Glomerular visceral epithelial cell (primary cell): ENCODE measurements around the gene DAAM1.
A peak's percentile ranks its signal among the peaks of the same experiment; 100 is the strongest.

Experiments used
- DNase-seq: peaks from one replicate; pipeline ENCODE4 v3.0.0-alpha.2; 2016; ENCODE audit errors: extremely low spot score

Gene DAAM1

DNA sequence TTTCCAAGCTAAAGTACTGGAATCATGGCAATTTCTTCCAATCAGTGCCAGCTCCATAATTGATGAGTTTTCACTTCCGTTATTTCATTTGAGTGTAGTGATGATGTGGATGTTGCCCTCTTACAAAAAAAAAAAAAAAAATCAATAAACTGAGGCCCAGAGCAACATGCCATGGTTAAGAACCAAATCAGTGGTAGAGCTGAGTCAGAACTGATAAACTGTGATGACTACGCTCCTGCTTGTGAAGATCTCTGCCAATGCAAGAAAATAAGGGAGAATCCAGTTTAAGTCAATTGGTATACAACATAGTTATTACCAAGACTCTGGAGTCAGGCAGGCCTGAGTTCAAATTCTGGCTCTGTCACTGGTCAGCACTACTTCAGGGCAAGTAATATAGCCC, 174.0 kb downstream of the DAAM1 start:
- no peak for DNase-seq

DNA sequence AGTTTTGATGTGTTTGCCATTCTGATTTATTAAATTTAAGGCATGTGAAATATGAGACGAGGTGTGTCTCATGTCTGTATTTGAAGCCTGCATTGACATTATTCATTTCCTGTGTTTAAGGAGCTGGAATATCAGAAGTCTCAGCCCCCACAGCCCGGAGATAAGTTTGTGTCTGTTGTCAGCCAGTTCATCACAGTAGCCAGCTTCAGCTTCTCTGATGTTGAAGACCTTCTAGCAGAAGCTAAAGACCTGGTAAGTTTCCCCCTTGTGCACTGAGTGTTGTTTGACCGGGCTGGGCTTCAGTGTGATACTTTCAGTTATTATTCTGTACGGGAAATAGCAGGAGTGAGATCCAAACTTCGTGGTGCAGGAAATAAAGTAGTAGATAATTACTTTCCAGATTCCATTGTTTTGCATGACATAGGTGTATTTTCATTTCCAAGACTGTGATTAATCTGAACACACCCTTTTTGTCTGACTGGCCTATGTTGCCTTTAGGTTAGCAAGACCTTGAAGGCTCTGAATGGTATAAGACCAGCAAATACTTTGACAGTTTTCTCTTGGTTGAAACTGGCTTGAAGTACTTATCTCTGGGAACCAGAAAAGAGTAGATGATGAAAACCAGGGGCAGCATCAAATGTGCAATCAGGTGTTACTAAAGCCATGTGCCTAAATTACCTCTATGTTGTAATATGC, 175.2 kb downstream of the DAAM1 start:
- peak; percentile 17 for DNase-seq

DNA sequence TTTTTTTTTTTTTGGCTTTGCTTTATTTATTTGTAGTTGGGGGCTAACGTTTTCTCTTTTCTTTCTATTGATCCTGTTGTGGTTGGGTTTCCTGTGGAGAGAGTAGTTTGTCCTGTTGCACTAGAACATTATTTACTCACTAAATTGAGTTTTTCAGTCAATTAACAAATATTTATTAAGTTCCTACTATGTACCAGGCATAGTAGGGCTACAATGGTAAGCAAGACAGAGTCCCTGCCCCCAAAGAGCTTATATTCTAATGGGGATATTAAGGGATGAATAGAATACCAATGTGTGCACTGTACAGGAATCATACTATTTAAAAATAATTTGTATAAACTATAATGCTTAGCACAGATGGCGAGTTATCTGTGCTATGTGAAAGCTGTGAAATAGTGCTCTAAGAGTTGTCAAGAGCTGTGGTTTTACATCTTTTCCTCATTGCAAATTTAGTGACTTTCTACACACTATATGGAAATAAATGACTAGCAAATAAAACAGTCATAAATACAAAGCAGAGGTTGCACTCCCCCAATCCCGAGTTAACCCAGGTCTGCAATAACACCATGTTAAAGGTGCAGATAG, 181.8 kb downstream of the DAAM1 start:
- no peak for DNase-seq

DNA sequence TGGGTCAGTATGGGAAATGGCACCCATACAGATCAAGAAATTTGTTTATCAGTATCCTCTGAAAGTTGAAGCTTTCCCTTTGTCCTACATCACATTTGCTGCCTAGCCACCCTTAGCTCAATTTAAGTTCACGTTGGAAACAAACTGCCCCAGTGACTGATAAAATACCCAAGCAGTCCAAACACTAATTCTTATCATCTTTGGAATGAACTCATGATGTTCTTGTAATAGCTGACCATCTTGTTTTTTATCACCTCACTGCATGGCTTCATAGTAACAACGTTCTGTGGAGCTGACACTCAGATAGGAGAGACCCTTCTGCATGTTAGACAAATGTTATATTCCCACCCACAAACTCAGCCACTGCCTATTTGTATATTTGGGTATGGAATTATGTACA, 183.3 kb downstream of the DAAM1 start:
- DNase-seq: no peak

DNA sequence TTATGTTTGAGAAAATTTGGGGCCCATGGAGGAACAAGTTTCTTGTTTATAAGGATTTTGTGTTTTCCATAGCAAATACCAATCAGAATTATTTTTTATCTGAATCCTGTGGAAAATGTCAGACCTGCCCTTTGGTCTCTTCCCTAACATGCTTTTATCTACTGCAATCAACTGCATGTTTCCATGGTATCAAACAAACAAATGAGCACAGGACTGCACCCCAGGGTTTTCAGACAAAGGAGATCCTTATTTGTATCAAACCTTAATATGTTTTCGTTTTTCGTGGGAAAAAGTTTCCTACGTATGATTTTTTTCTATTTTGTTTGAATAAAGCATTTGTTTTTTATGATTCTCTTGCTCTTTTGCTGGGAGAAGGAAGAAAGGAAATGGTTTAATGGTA, 185.6 kb downstream of the DAAM1 start:
- DNase-seq: no peak

DNA sequence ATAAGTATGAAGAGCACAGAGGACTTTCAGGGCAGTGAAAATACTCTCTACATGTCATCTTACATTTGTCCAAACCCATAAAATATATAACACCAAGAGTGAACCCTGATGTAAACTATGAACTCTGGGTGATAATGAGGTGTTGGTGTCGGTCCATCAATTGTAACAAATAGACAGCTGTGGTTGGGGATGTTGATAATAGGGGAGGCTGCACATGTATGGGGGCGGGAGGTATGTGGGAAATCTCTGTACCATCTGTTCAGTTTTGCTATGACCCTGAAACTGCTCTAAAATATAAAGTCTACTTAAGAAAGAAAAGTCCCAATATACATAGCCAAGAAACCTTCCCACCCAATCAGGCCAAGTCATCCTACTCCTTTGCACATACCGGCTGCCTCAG, 188.2 kb downstream of the DAAM1 start:
- DNase-seq: no peak

DNA sequence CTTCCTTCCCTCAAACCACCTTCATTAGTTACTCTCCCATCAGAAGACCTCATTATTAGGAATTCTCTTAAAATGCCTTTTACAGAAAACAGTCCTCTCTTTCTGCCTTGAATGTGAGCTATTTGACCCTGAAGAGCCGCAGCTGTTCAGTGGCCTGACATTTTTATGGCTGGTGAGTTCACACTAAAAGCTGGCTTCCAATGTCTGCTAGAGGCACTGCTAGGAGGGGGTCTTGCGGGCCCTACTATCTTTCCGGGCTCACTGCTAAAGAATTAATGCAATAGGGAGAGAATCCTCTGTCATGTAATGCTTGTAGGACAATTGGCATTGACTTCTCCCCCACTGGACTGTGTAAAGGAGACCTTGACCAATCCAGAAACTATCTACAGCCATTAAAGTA, 189.0 kb downstream of the DAAM1 start:
- DNase-seq: no peak

DNA sequence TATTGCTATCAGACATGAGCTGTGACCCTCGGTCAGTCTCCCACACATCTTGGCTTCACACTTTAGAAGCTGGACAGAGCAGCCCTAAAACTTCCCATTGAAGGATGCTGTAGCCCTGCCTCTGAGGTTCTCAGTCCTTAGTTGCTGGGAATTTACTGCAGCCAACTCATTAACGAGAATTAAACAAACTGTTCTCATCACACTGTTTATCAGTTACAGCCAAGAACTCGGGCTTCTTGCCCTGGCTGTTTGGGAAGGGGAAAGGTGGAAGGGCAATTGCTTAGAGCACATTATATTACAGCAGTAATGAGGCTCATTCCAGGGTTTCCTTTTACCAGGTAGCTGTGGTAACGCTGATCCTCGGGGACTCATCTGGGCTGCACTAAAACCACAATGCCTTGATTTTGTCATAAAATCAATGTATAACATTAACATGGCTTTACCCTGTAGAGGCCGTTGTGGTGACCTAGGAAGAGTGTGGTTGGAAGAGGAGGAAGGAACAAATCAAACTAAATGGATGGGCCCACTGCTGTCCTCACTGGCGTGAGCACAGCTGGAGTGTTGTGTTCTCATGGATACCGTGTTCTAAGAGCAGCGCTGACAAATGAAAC, 189.6 kb downstream of the DAAM1 start:
- DNase-seq: no peak

DNA sequence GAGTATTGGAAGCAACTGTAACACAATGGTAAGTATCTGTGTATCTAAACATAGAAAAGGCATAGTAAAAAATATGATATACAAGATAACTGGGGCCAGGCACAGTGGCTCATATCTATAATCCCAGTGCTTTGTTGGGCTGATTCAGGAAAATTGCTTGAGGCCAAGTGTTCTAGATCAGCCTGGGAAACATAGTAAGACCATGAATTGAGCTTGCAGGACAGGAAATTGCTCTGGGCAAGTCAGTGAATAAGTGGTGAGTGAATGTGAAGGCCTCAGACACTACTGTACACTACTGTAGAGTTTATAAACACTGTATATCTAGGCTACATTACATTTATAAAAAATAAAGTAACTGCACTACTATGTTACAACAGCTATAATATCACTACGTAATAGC, 201.5 kb downstream of the DAAM1 start:
- DNase-seq: no peak

DNA sequence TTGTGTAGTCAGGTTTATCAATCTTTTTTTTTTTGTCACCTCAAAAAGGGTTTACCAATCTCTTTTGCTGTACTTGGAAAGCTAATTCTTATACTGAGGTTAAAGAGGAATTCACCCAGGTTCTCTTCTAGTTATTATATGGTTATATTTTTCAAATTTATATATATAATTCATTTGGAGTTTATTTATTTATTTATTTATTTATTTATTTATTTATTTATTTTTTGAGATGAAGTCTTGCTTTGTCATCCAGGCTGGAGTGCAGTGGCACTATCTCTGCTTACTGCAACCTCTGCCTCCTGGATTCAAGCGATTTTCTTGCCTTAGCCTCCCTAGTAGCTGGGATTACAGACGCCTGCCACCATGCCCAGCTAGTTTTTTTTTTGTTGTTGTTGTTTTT, 202.9 kb downstream of the DAAM1 start:
- DNase-seq: no peak

DNA sequence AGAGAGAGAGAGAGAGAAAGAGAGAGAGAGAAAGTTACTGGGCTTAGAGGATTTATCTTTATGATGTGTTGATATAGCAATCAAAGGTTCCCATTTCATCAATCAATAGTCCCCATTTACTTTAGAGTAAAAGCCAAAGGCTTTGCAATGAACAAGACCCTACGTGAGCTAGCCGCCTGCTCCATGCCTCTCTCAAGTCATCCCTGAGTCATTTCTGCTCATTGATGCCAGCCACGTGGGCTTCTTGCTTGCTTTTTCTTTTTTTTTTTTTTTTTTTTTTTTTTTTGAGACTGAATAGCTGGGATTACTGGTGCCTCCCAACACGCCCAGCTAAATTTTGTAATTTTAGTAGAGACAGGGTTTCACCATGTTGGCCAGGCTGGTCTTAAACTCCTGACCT, 205.8 kb downstream of the DAAM1 start:
- no peak for DNase-seq

DNA sequence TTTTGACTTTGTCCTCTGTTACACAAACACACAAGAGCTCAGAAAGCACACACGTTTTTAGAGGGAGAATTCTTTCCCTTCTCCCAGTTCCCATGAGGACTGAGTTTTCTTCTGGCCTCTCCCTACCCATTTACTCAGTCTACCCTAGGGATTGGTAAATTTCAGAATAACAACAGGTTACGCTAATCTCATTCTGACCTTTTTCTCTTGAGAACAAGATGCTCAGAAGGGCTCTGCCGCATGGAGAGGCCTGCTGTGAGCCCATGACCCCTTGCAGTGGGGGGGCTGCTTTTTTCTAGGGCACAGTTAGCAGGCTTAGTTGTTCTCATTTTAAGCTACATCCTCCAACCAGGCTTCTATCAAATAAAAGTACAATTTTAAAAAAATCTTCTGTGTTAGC, 207.2 kb downstream of the DAAM1 start:
- no peak for DNase-seq

DNA sequence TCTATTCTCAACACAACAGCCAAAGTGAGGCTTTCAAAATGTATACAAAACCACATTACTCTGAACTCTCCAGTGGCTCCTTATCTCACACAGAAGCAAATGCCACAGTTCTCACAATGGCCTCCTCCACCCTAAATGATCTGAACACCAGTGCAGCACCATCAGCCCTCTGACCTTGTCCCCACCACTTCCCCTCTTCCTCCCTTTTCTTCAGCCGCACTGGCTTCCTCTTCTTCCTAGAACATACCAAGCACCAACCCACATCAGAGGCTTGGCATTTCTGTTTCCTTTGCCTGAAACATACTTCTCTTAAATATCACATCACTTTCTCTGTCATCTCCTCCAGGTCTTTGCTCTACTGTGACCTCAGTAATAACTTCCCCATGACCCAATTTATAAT, 210.4 kb downstream of the DAAM1 start:
- no peak for DNase-seq

DNA sequence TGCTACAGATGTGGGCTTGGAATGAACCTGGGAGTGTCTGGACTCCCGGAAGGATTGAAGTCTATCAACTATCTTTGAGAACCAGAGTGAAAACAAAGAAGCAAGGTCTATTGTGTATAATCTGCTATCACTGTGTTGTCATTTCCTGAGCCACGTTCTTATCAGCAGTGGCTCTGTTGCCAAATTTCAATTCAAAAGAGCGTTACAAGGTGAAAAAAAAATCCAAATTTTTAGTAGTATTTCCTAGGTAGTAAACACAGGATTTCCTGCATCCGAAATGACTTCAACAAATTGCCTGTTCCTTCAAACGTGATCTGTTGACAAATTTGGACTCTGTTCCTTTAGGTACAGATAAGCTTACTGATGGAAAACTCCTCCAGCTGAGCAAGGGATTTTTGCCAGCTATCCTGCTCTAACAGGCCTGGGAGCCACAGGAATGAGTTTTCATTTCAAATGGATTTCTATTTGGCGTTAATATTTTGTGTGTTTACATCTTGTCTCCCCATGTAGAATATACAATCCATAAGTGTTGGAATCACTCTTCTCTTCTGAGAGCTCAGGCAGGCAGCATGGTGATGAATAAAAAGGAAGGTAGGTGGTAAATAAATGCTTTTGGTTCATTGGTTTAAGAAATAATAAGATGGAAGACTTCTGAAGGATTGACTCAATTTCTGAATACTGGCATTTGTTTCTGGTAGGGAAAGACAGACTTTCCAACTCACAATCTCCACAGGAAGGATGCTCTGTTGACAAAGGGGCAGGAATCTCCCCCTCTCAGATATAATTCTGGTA, 218.2 kb downstream of the DAAM1 start:
- no peak for DNase-seq

DNA sequence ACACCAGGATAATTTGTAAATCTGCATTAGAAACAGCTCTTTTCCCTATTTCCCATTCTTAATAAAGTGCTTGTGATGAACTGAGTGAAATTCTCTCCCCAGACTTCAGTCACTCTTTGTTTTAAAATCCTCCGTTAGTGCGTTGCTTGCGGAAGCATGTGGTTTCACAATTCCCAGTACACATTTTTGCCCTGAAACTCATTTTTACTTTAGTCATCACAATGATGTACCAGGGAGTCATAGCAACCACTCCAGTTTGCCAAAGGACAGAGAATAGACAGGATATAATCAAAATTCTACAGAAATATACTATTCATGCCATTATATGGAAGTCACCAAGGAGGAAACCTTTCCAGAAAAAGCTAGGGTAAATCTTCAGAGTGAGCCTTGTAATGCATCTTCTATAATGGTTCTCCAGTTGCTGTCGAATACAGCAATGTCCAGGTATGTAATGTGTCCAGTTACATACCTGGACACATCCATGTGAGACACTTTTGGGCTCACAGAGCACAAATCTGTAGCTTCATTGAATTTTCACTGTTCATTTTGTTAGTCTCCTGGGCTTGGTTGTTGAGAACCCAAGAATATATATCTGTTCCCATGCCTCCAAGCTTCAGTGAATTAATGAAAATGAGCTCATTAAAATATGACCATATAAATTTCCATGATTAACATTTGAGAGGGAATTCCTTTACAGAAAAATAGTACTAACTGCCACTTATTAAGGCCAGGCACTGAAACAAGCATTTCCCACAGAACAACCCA, 219.0 kb downstream of the DAAM1 start:
- peak; percentile 12 for DNase-seq

DNA sequence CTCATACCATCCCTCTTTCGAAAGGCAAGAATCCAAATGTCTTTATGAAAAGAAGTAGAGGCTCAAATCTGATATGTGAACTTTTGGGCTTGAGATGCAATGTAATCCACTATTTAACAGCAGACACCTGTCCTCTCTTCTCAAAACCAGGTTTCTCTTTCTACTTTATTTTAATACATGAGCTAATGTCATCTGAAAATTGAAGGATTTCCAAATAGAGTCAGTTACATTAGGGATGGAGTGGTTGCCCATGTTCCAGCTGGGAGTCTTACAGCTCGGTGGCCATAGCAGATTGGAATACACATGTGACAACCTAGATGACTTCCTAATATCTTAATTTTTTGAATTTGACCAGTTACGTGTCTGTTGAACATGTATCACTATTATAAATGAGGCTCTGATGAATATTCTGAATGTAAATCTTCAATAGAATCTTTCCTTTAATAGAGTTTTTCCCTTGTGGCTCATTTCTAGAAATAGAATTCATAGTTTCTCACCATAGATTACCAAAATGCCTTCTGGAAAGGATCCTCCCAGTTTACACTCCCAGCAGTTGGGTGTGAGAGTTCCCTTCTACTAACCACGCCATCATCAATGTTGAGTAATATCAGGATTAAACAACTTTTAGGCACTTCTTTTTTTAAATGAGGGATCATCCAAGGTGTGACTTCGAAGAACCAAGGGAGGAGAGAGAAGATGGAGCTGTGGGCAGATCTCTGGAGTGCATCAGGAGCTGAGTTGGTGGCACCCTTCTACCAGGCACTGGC, 227.6 kb downstream of the DAAM1 start:
- no peak for DNase-seq

DNA sequence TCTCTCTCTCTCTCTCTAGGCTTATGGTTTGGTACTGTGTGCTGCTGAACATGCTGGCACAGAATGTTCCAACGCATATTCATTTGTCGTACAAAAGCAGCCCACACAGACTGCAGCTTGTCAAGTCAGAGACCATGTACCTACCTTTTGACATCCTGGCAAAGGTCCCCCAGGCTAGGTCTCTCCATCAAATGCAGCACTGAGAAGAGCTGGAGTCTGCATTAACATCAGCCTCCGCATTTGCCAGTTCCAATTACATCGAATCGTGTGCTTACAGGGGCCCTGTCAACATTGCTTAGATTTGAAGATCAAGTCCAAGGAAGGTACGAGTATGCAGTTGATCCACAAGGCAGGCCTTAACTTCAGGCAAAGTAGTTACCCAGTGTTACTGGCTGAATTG, 228.8 kb downstream of the DAAM1 start:
- no peak for DNase-seq

DNA sequence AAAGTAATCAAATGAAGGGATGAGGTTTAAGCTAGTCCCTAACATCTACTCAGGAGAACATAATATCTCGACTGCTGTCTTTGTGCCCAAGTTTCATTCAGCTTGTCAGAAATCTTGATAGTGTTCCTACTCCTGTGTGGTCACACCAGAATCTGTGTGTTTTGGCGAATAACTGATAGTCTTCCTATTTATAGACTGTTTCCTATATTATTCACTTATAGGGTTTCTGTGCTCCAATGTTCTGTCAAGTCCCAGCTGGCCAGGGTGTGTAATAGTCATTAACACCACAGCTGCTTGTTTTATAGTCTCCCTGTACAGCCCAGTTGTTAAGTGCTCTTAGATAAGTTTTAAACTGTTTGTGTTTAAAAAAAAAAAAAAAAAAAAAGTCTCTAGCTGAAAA, 230.8 kb downstream of the DAAM1 start:
- DNase-seq: no peak
